T-helper 2 cell treated with Interferon-gamma antibody and Interleukin-4, amounts not matched to agents 100 ng/mL and 5 ng/mL, for 36 hours (primary cell): ENCODE measurements around the gene ZNF71. TPM values are rescaled to one million over a fixed set of nuclear protein-coding genes. Genes with fewer than 3 reads are reported as not detected.

Experiments used
- total RNA-seq: library from RNA; stranded (reverse); gene quantifications from 2 replicates; pipeline ENCODE4 v1.2.3, GENCODE V29; 2022

The ZNF71 gene
- total RNA-seq, 1 donor from 2014 or later: 5.5 TPM

Other genes with a start within 250 kb of the ZNF71 start
- 1.1 and 1.7 TPM in 2 replicates for gene ZNF582, start 201.8 kb upstream of the ZNF71 start, total RNA-seq
- gene ZNF583, start 191.0 kb upstream of the ZNF71 start, total RNA-seq: 2.9 and 3.9 TPM in 2 replicates
- gene ZNF667, start 118.0 kb upstream of the ZNF71 start, total RNA-seq: 0.05 TPM in 1 of 2 replicates, not detected in the other
- 0.07 and 0.09 TPM in 2 replicates for gene ZNF471, start 87.4 kb upstream of the ZNF71 start, total RNA-seq
- gene ZFP28, start 56.4 kb upstream of the ZNF71 start, total RNA-seq: 2.0 and 2.3 TPM in 2 replicates
- gene ZNF470, start 27.8 kb upstream of the ZNF71 start, total RNA-seq: 2.0 and 2.5 TPM in 2 replicates
- gene SMIM17, start 47.9 kb downstream of the ZNF71 start, total RNA-seq: not detected in 2 replicates
- 0.11 and 0.27 TPM in 2 replicates for gene ZNF835, start 76.5 kb downstream of the ZNF71 start, total RNA-seq
- not detected in 2 replicates for gene PEG3, start 245.4 kb downstream of the ZNF71 start, total RNA-seq
- gene ZIM2, start 245.4 kb downstream of the ZNF71 start, total RNA-seq: not detected in 2 replicates